Peyer's patch (tissue), 4 donors: ENCODE data around the gene CTAG1A.
"Not testable (repeated sequence)": the region's sequence is repeated elsewhere in the genome, so short reads cannot be mapped to it uniquely, and the experiment has no call there.

Source experiments
- CTCF ChIP-seq, 6 experiments: fragments of 450-650 bp in 4 of 6; fragments of 200-600 bp in 2 of 6; sonication (generic) in 1 of 6; IDR thresholded peaks; one replicate each; pipeline ENCODE4 v1.5.1; 2017 to 2019; ENCODE audit warnings: antibody characterized with exemption in 6 of 6, mild to moderate bottlenecking in 3 of 6, moderate library complexity in 1 of 6
- POLR2A ChIP-seq, 2 donors: fragments of 450-650 bp; IDR thresholded peaks; one replicate each; pipeline ENCODE4 v1.5.1; 2017; ENCODE audit warnings: antibody characterized with exemption in 2 of 2, mild to moderate bottlenecking in 2 of 2, moderate library complexity in 2 of 2

GRCh38 chrX:154582994-154583393 is 1.9 kb upstream of the CTAG1A start:
- TF ChIP-seq CTCF, POLR2A (IDR thresholded peaks at IDR 0.05): not testable (repeated sequence)
